Endothelial cell of coronary artery (primary cell): ENCODE measurements around the gene ERVW-1. TPM values are rescaled to one million over a fixed set of nuclear protein-coding genes. Genes with fewer than 3 reads are reported as not detected.

Experiments used
- total RNA-seq: library from RNA; depleted of rRNA; stranded (reverse); fragments of >200 nt; gene quantifications from 2 replicates; pipeline ENCODE4 v1.2.3, GENCODE V29; 2014

Gene ERVW-1, protein sequence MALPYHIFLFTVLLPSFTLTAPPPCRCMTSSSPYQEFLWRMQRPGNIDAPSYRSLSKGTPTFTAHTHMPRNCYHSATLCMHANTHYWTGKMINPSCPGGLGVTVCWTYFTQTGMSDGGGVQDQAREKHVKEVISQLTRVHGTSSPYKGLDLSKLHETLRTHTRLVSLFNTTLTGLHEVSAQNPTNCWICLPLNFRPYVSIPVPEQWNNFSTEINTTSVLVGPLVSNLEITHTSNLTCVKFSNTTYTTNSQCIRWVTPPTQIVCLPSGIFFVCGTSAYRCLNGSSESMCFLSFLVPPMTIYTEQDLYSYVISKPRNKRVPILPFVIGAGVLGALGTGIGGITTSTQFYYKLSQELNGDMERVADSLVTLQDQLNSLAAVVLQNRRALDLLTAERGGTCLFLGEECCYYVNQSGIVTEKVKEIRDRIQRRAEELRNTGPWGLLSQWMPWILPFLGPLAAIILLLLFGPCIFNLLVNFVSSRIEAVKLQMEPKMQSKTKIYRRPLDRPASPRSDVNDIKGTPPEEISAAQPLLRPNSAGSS
- not detected in 2 replicates for total RNA-seq

DNA sequence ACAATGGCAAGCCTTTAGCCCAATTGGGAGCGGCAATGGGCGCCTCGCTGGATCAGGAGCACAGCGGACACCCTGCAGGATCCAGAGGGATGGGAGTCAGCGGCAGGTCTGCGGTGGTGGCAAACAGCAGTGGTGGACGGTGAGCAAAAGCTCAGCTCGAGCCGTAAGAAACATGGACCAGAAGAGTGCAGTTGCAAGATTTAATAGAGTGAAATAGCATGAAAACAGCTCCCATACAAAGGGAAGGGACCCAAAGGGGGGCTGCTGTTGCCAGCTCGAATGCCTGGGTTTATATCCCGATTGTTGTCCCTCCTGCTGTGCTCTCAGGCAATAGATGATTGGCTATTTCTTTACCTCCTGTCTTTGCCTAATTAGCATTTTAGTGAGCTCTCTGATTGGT, at the start of gene ERVW-1:
TSS of gene ERVW-1 (minus strand) at position 266 of the 400 bp plus-strand sequence. CDS start 7,565 bp downstream, outside the sequence.

DNA sequence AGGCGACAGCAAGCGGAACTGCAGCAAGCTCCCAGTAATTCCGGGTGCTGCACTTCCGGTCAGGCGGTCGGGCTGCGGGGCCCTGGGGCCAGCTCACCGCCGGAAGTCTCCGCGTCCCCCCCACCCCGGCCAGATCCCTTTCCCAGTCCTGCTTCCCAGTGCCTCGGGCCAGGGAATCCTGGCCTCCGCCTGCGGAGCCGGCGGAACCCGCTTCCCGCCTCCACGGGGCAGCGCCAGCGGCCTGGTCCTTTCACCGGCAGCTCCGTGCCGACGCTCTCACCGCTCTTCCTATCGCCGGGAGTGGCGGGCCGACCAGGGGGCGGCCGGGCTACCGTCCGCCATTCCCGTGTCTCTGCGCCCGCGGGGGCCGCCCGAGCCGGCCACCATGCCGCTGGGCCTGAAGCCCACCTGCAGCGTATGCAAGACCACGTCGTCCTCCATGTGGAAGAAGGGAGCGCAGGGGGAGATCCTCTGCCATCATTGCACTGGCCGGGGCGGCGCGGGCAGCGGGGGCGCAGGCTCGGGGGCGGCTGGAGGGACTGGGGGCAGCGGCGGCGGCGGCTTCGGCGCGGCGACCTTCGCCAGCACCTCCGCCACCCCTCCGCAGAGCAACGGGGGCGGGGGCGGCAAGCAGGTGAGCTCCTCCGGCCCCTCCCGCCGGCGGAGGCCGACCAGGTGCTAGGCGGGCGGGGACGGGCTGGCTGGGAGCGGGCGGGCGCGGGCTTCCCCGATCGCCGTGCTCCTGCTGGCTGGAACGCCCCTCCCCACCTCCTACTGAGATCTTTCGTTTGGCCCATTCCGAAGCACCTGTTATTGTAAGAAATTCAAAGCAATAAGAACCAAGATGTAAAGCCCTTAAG, 30.2 kb downstream of the ERVW-1 start, which contains the start of gene GATAD1:
TSS of gene GATAD1 (plus strand) at position 138 of the 860 bp plus-strand sequence. CDS start at position 386, 248 bp downstream.

Other genes starting within 250 kb of the ERVW-1 start
- 27.6 and 37.2 TPM in 2 replicates for gene KRIT1, start 232.0 kb downstream of the ERVW-1 start, total RNA-seq
- 30.3 and 40.2 TPM in 2 replicates for gene ANKIB1, start 232.0 kb downstream of the ERVW-1 start, total RNA-seq
- 10.3 and 18.0 TPM in 2 replicates for gene GATAD1, start 30.5 kb downstream of the ERVW-1 start, total RNA-seq
- 11.0 and 11.1 TPM in 2 replicates for gene PEX1, start 50.6 kb upstream of the ERVW-1 start, total RNA-seq
- gene RBM48, start 50.8 kb upstream of the ERVW-1 start, total RNA-seq, result 9.8 and 9.9 TPM in 2 replicates
- gene FAM133B, start 112.4 kb upstream of the ERVW-1 start, total RNA-seq, result 12.0 and 14.2 TPM in 2 replicates